AG09309 (cell line): ENCODE results near the gene LRRC37B.
A peak's percentile ranks its signal among the peaks of the same experiment; 100 is the strongest.
"Not testable (repeated sequence)": the region's sequence is repeated elsewhere in the genome, so short reads cannot be mapped to it uniquely, and the experiment has no call there.

Experiments
- DNase-seq: peaks from one replicate; pipeline ENCODE4 v3.0.0-alpha.2; 2010; ENCODE audit warnings: low read depth
- H3K4me3 ChIP-seq: 2 replicates; pipeline ENCODE4 v1.5.1; 2011; ENCODE audit warnings: mild to moderate bottlenecking, low read depth, low read length, moderate library complexity; ENCODE audit not compliant: control insufficient read depth
- TF ChIP-seq, protein P1 (sequence below): IDR thresholded peaks from 2 replicates; pipeline ENCODE4 v1.5.1; 2011; ENCODE audit warnings: mild to moderate bottlenecking, low read depth, low read length, inconsistent platforms; ENCODE audit not compliant: insufficient read depth, control insufficient read depth; ENCODE audit errors: missing control alignments

The LRRC37B gene

DNA sequence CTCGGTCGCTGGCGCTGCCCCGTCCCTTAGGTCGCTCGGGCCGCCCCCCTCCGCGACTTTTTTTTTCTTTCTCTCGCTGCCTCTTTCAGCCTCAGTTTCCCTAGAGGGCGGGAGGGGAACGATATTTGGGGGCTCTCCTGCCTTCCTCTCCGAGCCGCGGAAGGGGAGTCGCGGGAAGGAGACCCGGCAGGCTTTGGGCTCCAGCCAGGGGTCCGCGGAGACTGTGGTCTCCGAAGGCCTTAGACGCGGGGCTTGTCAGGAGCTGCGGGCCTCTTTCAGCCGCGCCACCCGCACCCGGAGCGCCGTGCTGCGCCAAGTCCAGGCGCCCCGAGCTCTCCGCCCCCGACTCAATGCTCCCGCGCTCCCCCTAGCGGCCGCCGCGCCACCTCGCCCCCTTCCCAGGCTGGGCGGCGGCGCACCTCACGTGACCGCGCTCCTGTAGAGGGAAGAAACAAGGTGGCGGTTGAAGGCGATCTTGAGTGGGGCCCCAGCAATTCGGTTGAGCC, at the start of gene LRRC37B:
Gene LRRC37B (plus strand): TSS at position 427 of the 506 bp plus-strand sequence. CDS start 14,010 bp downstream, outside the sequence.
- TF ChIP-seq, protein P1, sequence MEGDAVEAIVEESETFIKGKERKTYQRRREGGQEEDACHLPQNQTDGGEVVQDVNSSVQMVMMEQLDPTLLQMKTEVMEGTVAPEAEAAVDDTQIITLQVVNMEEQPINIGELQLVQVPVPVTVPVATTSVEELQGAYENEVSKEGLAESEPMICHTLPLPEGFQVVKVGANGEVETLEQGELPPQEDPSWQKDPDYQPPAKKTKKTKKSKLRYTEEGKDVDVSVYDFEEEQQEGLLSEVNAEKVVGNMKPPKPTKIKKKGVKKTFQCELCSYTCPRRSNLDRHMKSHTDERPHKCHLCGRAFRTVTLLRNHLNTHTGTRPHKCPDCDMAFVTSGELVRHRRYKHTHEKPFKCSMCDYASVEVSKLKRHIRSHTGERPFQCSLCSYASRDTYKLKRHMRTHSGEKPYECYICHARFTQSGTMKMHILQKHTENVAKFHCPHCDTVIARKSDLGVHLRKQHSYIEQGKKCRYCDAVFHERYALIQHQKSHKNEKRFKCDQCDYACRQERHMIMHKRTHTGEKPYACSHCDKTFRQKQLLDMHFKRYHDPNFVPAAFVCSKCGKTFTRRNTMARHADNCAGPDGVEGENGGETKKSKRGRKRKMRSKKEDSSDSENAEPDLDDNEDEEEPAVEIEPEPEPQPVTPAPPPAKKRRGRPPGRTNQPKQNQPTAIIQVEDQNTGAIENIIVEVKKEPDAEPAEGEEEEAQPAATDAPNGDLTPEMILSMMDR: peak; percentile 61
- no peak for DNase-seq

DNA sequence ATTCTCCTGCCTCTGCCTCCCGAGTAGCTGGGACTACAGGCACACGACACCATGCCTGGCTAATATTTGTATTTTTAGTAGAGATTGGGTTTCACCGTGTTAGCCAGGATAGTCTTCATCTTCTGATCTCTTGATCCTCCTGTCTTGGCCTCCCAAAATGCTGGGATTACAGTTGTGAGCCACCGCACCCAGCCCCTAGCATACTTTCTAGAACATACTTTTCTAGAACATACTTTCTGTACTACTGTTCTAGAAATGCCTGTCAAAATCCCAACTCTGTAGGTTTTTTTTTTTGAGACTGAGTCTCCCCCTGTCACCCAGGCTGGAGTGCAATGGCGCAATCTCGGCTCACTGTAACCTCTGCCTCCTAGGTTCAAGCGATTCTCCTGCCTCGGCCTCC, 43.1 kb upstream of the LRRC37B start:
- H3K4me3 ChIP-seq, DNase-seq: not testable (repeated sequence)

More for the DNA sequence above, at the start of gene LRRC37B:
- peak within 1 kb of the TSS; percentile 64 for H3K4me3 ChIP-seq

DNA sequence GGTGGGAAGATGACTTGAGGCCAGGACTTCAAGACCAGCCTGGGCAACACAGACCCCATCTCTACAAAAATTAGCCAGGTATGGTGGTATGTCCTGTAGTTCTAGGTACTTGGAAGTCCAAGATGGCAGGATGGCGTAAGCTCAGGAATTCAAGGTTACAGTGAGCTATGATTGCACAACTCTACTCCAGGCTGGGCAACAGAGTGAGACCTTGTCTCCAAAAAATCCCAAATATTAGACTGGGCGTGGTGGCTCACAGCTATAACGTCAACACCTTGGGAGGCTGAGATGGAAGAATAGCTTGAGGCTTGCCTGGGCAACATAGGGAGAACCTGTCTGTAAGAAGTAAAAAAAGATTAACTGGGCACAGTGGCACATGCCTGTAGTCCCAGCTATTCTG, 39.5 kb upstream of the LRRC37B start:
- no peak for DNase-seq
- TF ChIP-seq, protein P1: no peak
- no peak overlapping the region for H3K4me3 ChIP-seq

DNA sequence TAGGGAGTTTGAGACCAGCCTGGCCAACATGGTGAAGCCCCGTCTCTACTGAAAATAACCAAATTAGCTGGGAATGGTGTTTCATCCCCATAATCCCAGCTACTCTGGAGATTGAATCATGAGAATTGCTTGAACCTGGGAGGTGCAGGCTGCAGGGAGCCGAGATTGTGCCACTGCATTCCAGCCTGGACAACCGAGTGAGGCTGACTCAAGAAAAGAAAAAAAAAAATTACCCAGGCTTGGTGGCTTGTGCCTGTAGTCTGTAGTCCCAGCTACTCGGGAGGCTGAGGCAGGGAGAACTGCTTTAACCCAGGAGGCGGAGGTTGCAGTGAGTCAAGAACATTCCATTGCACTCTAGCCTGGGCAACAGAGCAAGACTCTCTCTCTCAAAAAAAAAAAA, 36.8 kb upstream of the LRRC37B start:
- DNase-seq, H3K4me3 ChIP-seq: not testable (repeated sequence)

DNA sequence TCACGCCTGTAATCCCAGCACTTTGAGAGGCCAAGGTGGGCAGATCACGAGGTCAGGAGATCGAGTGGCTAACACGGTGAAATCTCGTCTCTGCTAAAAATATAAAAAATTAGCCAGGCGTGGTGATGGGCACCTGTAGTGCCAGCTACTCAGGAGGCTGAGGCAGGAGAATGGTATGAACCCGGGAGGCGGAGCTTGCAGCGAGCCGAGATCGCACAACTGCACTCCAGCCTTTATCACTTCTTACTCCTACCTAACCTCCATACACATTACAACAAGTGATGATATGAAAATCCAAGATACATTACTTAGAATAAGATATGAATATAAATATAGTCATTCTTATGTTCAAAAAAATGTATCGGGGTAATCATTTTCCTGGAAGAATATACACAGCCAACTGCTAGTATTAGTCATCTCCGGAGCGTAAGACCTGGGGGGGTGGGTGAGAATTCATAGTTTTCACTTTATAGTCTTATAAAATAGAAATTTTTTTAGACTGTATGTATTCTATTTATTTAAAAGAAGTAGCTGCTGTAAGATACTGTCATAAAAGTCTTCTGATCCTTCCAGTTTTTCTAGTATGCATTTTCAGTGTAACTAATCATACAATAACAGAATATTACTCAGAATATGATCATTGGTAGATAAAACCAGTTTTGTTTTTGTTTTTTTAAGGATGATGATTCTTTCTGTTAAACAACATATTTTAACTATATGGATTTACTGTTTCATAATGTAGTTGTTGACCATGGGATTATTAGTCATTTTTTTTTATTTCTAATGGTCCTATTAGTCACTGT, 32.7 kb upstream of the LRRC37B start:
- DNase-seq, H3K4me3 ChIP-seq: not testable (repeated sequence)

DNA sequence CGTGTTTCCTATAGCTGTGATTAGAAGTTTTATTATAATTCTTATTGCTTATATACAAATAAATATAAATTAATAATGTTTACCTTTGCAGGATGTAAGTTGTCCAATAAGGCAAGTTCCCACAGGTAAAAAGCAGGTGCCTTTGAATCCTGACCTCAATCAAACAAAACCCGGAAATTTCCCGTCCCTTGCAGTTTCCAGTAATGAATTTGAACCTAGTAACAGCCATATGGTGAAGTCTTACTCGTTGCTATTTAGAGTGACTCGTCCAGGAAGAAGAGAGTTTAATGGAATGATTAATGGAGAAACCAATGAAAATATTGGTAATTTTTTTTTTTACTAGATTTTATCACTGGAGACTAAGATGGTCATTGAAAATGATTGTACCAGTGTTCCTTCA, 31.8 kb upstream of the LRRC37B start:
- H3K4me3 ChIP-seq, DNase-seq: not testable (repeated sequence)

DNA sequence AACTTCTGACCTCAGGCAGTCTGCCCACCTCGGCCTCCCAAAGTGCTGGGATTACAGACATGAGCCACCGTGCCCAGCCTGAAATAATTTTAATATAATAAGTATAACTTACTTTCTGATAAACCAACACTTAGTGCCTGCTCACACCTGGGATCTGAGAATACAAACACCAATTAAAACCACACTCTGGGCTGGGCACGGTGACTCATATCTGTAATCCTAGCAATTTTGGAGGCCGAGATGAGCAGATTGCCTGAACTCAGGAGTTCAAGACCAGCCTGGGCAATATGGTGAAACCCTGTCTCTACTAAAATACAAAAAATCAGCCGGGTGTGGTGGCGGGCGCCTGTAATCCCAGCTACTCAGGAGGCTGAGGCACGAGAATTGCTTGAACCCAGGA, 15.4 kb upstream of the LRRC37B start:
- H3K4me3 ChIP-seq: not testable (repeated sequence)

DNA sequence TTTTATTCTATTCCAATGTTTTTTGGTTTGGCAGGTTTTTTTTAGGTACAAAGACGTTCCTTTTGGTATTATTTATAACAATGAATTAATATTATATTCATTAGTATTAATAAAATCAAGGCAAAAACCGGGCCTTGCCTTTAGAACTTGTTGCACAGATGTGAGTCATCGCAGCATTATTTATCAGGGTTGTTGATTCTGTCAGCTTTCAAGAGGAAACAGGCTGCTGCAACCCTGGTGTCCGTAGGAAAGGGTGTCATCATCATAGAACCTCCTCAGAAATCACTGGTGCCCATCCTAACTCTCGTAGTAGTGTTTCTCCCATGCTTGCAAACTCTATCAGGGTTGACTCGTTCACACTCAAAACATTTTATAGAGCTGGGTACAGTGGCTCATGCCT, 10.2 kb upstream of the LRRC37B start:
- TF ChIP-seq, protein P1: no peak
- DNase-seq: no peak

More for the DNA sequence above, 15.4 kb upstream of the LRRC37B start:
- DNase-seq: not testable (repeated sequence)

DNA sequence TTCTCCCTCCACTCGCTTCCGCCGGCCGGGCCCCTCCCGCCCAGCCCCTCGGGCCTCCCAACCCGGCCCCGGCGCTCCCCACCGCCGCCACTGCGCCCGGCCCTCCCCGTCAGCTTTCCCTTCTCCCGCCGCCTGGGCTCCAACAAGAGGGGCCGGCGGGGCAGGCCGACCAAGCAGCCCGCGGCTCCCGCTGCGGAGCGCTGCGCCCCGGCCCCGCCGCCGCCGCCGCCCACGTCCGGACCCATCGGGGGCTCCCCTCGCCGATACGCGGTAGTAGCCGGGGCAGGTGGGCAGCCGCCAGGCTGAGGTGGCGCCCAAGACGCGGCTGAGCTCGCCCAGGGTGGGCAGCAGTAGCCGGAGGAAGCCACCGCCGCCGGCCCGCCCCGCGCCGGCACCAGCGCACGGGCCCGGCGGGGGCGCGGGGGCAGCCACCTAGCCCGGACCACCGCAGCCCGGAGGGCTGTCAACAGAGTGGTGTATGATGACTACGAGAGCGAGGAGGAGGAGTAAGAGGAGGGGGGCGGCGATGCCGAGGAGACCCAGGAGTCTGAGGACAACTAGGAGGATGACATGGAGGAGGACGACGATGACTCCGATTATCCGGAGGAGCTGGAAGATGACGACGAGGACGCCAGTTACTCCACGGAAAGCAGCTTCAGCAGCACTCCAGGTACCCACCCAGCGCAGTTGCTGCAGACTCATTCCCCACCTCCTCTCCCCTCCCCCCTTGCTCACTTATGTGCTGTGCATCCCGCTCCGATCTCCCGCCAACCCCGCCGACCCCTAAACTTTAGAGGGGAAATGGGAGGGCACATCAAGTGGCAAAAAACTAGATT, 498 bp downstream of the LRRC37B start:
- peak overlapping the region; percentile 64 for H3K4me3 ChIP-seq
- TF ChIP-seq, protein P1: no peak
- DNase-seq: no peak

More for the DNA sequence above, 10.2 kb upstream of the LRRC37B start:
- H3K4me3 ChIP-seq: no peak overlapping the region
